ENCODE results near the gene SLC12A8.

Gene SLC12A8

DNA sequence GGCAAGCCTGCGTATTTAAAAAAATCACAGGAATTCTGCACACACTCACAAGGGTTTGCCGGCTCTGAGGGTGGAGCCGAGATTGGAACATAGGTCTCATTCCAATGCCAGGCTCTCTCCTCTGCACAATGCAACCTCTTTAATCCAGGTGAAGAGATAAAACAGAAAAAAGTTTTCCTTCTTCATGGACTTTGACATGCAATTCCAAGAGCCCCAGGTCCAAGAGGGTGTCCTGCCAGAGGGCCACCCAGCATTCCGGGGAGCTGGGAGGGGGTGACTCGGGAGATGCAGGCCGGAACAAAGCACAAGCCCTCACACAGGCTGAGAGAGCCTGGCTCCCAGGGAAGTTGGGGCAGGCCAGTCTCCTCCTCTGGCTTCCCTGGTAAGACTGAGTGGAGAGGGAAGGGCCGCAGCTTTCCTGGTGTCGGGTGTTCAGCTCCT is 6.7 kb upstream of the SLC12A8 start:
- DNase-seq (ENCODE audit: low read depth in 2 of 2) = no peak

DNA sequence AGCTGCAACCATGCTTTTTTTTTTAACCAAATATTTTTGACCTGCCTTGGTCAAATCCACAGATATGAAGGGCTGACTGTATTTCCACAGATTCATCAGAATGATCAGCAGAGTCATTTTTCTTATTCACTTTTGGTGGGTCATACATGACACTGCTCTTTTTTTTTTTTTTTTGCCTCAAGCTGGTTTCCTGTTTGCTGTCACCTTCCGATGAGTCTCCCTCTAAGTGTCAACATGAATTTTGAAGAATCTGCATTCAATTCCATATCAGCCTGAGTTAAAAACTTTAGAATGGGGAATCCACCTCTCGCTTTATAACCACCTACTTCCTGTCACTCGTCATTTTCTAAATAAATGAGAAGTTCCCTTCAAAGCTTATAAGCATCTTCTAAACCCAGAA is 2.2 kb upstream of the SLC12A8 start:
- no peak for DNase-seq (ENCODE audit: low read depth in 2 of 2)

DNA sequence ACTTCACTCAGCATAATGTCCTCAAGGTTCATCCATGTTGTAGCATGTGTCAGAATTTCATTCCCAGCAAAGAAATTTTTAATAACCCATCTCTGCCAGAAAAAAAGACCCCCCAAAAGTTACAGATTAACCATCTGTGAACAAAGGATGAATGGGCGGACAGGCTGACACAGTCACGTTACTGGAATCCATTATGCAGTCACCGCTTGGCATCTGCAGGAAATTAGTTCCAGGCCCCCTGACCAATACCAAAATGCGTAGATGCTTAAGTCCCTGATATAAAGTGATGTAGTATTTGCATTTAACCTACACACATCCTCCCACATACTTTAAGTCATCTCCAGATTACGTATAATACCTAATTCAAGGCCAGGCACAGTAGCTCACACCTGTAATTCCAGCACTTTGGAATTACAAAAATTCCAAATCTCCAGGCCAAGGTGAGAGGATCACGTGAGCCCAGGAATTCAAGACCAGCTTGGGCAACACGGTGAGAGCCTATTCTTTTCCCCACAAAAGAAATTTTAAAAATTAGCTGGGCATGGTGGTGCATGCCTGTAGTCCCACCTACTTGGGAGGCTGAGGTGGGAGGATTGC is 1.5 kb upstream of the SLC12A8 start:
- no peak for DNase-seq (ENCODE audit: low read depth in 2 of 2)

DNA sequence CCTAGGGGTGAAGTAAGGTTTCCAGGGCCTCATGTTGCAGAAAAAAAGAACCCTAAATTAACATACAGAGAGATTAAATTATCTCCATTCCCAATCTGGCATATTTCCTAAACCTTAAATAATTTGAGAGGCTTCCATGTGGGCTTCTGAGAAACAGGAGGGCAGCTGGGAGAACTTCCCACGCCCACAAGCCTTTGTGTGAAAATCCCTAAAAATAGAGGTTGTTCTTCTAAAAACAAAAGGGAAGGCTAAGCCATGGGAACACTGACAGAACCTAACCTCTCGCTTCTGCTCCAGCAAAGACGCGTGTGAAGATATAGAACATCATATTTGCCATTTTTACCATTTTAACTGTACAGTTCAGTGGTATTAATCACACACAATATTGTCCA is 812 bp upstream of the SLC12A8 start:
- no peak for DNase-seq (ENCODE audit: low read depth in 2 of 2)

DNA sequence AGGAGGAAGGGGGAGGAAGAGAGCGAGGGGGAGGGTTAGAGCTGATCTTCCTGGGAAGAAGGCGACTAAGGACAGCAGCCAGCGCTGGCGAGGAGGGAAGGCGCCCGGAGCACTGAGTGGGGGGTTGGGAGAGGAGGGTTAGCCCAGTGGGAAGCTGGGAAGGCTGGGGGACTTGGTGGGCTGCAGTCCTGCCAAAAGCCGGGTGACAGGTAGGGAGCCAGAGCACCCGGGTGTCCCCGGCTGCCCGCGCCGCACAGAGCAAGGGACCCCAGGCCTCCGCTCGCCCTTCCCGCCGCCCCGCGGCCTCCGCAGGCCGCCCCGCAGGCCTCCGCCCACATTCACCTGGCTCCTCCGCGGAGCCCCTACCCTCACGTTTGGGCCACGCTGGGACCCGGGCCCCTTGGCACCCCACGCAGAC is 448 bp downstream of the SLC12A8 start:
- no peak for DNase-seq (ENCODE audit: low read depth in 2 of 2)

DNA sequence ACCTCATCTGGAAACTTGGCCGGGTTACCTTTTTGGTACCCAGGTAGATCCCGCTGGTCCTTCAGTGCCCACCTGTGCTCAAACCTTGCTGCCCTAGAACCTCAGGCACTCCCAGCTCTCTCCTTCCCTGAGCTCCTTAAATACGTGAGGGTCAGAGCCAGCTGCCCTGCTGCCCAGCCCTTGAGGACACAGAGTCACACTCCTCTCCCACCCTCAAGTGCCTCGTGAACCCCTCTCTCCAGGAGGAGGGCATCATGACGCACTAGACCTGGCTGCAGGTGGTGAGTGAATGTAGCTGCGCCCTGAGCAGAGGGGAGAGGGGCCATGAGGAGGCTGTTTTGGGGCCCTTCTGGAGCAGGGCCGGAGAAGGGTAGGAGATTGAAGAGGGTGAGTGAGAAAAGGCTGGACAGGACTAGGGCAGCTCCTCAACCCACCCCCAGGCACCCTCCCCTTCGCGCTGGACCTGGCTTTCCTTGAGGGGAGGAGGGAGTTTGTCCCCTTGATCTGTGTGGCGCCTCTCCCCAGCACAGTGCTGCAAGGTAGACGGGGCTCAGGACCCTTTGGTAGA is 941 bp downstream of the SLC12A8 start:
- DNase-seq (ENCODE audit: low read depth in 2 of 2) = no peak

DNA sequence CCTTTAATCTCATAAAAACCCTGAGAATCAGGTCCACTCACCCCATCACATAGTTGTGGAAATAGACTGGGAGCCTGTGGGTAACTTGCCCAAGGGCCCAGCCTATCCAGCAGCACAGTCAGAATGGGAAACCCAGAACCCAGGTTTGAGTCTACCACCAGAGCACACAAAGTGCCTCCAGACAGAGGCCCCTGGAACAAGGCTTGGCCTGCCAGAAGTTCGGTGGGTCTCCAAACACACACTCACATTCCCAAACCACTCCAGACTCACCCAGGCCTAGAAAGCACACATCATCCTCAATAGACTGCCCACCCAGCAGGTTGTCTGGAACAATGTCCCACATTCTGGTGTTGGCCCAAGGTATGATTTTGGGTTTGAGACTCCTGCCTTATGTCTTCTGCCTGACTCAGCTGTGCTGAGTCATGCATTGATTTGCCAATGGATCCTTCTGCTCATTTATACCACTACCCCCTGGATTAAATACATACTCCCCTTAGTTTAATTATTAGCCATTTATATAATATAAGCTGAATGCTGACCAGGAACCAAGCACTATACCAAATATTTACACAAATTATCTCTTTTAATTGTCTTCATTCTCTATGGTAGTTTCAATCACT is 4.5 kb downstream of the SLC12A8 start:
- DNase-seq (ENCODE audit: low read depth in 2 of 2) = no peak

DNA sequence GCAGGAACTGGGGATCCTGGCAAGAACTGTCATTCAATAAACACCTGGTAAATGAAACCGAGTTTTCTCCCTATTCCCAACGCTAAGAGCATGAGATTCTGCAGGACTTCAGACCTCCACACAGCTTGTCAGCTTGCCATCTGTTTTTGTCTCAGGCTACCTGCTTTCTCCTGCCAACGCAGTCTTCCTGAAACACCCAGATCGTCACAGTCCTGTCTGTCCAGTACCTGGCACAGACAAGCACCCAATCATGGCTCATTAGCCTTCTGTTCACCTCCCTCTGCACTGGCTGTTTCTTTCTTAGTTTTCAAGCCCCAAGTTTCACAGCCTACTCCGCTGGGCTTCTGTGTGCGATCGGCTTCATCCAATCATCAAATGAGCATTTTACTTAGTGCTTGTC is 5.0 kb downstream of the SLC12A8 start:
- DNase-seq (ENCODE audit: low read depth in 2 of 2) = no peak

DNA sequence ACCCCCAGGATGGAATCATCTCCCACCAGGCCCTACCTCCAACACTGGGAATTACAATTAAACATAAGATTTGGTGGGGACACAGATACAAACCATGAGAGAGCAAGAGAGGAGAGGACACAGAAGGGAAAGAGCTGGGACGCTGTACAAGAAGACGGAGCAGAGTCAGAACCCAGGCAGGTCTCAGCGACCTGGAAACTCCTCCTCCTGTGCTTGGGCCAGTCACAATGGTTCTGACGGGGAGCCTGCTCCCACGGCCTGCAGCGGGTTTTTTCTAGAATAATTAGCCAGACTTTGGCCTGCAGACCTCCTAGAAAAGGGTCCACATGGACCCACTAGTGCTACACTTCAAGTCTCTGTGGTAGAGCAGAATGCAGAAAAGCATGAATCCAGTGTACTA is 5.6 kb downstream of the SLC12A8 start:
- no peak for DNase-seq (ENCODE audit: low read depth in 2 of 2)

DNA sequence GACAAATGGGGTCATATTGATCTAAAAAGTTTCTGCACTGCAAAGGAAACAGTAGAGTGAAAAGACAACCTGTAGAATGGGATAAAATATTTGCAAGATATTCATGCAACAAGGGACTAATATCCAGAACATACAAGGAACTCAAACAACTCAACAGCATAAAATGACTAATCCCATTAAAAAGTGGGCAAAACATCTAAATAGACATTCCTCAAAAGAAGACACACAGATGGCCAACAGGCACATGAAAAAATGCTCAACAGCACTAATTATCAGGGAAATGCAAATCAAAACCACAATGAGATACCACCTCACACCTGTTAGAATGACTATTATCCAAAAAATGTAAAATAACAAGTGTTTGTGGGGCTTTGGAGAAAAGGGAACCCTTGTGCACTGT is 8.8 kb downstream of the SLC12A8 start:
- DNase-seq (ENCODE audit: low read depth in 2 of 2) = no peak

DNA sequence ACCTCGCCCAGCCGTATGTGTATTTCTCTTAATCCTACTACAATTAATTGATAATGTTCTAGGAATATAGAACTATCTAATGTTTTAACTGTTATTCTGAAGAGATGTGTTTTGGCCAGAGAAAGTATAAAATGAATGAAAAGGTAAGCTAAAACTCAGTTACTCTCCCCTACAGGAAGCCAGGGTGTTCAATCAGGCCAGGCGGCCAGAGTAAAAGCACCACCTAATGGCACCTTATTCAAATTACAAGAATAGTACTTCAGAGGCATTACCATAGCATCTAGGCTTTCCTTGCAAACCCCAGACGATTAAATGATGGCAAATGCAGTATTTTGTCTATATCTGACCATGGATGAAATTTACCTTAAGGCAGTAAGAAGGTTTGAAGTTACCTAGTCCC is 10.4 kb downstream of the SLC12A8 start:
- no peak for DNase-seq (ENCODE audit: low read depth in 2 of 2)

DNA sequence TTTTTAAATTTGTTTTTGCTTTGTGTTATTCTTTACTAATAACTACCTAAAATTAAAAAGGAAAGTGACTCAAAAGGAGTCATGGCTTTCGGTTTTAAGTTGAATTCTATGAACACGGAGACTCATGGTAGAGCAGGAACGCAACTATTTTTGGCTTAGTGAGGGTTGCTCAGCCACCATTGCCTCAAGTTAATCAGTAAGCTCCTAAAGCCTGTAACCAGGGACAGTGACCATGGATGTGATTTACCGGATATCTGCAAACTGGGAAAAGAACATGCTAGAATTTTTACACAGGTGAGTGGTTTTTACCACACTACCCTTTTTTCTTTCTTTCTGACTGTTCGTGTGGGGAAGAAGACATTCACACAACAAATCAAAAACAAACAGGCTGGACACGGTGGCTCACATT is 11.8 kb downstream of the SLC12A8 start:
- DNase-seq (ENCODE audit: low read depth in 2 of 2) = no peak

DNA sequence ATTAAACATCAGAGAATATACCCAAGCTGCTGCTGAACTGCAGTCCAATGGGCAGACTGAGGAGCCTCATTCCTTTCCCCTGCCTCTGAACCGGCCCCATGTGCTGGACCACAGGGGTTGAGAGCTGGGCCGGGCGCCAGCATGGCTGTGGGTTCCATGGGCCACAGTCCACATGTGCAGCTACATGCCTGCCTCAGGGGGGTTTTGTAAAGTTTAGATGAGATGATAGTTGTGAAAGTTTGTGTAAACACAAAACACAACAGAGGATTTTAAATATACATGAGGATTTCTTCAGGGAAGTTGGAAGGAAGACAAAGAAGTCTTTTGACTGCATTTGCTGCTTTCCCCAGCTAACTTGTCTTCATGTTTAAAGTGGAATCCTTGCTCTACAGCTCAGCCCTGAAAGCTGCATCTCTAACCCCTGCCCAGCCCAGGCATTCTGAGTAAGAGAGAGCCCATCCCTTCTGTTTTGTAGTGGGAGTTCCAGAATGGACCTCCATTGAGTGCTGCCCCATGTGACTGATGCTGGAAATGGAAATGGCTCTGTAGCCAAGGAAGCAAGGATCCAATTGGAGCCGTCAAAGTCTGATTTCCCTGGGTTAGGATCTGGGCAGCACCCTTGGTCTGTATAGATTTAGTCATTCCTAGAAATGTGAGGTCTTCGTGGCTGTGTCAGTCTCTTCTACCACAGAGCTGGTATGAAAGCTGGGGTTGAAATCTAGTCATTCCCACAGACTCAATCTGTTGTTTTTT is 17.5 kb downstream of the SLC12A8 start:
- DNase-seq (ENCODE audit: low read depth in 2 of 2) = no peak

DNA sequence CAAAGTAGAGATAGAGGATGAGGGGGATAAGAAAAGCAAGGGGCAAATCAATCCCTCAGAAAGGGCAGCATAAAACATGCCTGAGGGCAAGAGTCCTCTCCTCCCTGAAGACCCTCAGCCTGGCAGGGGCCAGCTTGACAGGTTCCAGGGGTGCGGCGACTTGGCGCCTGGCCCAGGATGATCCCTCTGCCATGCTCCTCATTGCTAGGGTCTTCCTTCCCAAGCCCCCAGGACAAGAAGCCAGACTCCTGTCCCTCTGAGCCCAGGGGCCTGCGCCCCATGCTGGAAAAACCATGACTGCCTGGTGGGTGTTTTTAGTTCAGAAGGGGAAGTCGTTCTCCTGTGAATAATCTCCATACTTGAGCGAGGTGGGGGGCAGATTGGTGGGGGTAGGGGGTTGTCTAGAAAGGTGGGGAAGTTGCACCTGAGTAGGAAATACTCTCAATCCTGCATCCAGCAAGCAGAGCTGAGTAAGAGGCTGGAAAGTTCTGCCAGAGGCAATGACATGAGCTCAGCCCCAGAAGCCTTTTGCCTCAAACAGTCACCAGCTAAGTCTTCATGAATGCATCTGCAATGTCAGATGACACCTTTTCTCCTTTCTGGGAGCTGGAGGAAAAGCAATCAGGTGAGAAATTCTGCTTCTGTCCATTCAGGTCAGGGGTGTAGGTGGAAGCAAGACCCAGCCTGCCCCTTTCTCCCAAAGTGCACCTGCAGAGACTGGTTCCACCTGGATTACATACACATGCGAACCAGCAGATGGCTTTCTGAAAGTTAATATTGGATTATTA is 18.3 kb downstream of the SLC12A8 start:
- no peak for DNase-seq (ENCODE audit: low read depth in 2 of 2)

DNA sequence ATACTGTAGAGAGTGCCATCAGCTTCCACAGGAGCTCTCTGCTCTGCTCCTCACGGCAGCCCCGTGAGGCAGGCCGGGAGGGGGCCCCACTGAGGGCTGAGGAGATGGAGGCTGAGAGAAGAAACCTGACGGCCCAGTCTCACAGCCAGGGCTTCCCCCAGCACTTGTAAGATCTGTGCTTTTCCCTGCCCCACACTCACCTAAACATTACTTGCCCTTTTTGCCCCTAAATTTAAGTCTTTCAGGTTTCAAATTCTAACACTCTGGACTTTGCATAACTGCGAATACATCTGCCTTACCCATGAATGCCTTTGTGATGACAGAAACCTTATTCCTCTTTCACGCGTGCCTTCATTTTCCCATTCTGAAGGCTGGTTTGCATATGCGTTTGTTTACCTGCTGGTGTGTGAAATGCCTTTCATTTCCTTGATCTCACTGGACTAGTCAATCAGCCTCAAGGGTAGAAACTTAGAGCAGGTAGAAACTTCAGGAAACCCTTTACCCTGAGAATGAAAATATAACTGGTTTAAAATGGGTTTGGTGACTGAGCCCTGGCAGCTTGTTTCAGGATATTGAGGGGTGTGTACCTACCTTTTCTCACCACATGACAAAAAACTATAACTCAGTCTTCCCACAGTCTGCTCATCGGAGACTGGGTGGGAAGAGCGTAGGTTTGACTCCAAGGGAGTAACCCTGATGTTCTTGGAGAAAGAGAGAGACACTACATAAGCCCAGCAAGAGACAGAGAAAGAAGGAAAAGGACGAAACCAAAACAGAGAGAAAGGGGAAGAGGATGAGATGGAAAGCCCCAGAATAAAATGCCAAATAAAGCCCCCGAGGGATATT is 20.1 kb downstream of the SLC12A8 start:
- DNase-seq (ENCODE audit: low read depth in 2 of 2) = no peak

DNA sequence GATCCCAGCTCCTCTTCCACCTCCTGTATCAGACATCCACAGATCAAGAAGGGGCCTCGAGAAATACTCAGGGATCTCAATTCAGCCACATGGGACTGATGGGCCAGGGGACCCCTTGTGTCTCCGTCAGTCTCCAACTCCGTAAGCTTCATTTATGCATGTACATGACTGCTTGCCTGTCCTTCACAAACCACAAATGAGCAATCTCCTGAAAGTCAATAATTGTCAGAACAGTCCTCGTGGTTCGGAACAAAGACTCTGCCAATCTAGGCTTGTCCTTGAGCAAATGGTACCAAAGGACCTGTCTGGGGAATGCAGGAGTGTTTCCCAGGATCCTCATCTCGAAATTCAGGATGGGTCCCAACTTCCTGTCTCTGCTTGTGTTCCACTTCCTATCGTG is 20.8 kb downstream of the SLC12A8 start:
- no peak for DNase-seq (ENCODE audit: low read depth in 2 of 2)

DNA sequence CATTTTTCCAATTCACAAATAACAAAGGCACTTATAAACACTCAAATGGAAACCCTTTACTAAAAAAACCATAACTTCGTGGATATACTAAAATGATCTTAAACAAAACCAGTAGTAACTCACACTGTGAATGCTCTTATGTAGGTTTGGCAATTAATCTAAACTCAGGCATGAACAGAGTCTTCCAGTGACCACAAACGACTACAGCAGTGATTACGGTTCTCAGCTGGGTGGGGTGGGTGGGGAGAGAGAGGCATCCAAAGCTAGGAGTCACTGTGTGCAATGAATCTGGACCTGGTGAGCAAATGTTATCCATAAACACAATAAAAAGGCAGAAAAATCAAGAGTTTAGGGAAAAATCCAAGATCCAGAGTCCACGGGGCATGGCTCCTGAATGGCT is 21.3 kb downstream of the SLC12A8 start:
- DNase-seq (ENCODE audit: low read depth in 2 of 2) = no peak

DNA sequence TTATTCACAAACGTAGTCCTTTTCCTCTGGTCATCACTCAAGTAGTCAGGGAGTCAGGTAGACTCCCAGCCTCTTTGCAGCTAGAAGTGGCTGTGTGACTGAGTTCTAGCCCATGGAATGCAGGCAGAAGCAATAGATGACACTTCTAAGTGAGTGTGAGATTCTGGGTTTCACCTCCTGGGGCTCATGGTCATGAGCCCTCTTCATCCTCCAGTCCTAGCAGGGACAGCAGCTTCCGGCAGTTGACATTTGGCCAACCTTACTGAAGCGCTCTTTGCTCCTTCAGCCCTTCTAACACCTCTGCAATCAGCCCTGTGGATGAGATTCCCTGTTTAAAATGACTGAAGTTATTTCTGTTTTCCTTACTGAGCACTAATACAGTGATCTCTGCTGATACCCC is 21.8 kb downstream of the SLC12A8 start:
- no peak for DNase-seq (ENCODE audit: low read depth in 2 of 2)

DNA sequence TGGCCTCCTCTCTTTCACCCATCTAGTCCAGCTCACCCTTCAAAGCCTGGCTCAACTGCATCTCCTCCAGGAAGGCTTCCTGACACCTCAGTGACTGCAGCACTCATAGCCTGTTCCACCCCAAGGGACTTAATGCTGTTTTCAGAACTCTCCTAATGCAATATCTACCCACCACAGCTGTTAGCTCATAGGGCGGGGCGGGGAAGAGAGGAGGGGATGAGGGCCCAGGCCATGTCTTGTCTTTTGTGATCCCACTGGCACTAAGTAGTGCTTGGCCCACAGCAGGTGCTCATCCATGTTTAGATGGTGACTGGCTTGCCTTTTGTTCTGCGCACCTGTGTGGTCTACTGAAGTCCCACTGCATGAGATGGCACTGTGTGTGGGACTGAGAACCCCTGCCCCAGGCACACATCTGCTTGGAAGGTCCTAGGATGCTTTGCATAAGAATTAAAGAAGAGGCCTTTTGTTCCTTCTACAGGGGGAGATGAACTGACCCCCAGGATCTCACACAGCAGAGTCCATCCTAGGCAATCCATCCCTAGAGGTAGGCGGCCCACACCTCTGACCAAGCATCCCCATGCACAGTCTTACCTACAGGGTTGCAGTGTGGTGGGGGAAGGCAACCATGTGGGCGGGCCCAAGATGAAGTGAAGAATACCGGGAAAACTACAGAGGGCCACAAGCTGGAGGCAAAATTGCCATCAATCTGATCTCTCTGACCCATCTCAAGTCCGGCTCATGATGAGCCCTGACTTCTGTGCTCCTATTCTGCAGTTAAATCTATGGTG is 23.0 kb downstream of the SLC12A8 start:
- no peak for DNase-seq (ENCODE audit: low read depth in 2 of 2)

DNA sequence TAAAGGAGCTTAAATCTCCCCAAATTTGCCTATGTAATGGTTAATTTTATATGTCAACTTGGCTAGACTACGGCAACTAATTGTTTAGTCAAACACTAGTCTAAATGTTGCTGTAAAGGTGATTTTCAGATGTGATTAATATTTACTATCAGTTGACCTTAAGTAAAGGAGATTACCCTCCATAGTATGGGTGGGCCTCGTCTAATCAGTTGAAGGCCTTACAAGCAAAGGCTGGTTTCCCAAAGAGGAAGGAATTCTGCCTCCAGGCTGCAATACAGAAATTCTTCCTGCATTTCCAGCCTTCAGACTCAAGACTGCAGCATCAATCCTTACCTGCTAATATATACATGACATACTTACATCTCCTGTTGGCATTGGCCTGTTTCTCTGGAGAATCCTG is 23.6 kb downstream of the SLC12A8 start:
- DNase-seq (ENCODE audit: low read depth in 2 of 2) = no peak

DNA sequence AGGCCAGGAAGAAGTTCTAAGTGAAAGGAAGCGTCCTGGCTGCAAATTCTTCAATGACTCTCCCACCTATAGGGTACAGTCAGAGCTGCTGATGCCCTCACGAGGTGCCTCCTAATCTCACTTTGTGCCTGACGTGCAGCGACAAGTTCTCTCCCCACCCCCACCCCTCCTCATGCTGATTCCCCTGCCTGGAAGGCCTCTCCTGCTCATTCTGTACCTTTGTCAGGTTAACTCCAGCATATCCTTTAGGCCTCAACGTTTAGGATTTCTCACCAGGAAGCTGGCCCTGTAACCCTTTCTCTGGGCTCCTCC is 25.0 kb downstream of the SLC12A8 start:
- no peak for DNase-seq (ENCODE audit: low read depth in 2 of 2)
